ENCODE data around the gene PDE2A. TPM values are rescaled to one million over a fixed set of nuclear protein-coding genes. Genes with fewer than 3 reads are reported as not detected.

Gene PDE2A
- total RNA-seq, 1 experiment from 2014 or later, result 1.1 TPM

- BruUV-seq (replicated peaks), result no TSS peak
- CTCF ChIA-PET, result no interaction called here
- intact Hi-C loops (cut with micrococcal nuclease; ENCODE audit: unreplicated experiment), result no loop called here
- peaks cover 100% of the 10 kb centered on the region for H3K27me3 Mint-ChIP-seq (ENCODE audit: unreplicated experiment)
- H3K36me3 Mint-ChIP-seq (ENCODE audit: insufficient read depth, unreplicated experiment), result no peaks in the 10 kb centered on the region
- no peak overlapping the region for H3K27ac Mint-ChIP-seq (ENCODE audit: unreplicated experiment)
- peaks cover 9% of the 10 kb centered on the region for H3K4me1 Mint-ChIP-seq (ENCODE audit: low read depth, unreplicated experiment)
- H3K9me3 Mint-ChIP-seq (ENCODE audit: low read depth, unreplicated experiment), result no peaks in the 10 kb centered on the region
- DNase-seq, result no peak
- TF ChIP-seq CTCF (IDR thresholded peaks at IDR 0.05; ENCODE audit: unreplicated experiment), result no peak
- no peak overlapping the region for H3K4me3 Mint-ChIP-seq (ENCODE audit: low read depth, unreplicated experiment)
Measured at GRCh38 chr11:72604256-72604655, 70.0 kb downstream of the PDE2A start.

DNA sequence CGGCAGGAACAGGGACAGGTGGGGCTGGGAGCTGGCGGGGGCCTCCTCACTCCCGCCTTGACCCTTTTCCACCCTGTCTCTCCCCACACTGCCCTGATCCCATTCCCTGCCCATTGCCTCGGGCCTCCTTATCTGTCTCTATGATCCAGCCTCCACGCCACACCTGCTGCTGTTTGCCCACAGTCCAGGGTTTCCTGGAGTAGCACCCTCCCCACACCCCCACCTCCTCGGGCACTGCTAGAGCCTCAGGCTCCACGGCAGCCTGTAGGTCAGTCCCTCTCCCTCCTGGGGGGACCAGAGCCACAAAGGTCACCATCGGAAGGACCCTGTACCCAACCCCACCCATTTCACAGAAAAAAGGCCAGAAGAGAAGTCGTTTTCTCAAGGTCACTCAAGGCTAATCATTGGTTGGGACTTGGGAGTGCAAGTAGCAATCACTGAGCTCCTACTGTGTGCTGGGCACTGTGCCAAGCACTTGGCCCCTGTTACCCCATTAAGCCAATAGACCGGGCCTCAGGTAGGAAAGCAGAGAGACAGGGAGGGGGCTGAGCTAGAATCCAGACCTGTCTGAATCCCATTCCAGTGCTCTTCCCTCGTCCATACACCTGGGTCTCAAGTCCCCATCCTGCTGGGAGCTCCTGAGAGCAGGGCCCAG, 71.8 kb downstream of the PDE2A start:
- no peaks in the 10 kb centered on the region for H3K9me3 Mint-ChIP-seq (ENCODE audit: low read depth, unreplicated experiment)
- CTCF ChIA-PET, result interaction anchor here (0.6 to 1.0 kb wide), 2 partner anchors 14 to 475 kb away, joined by 3 to 4 read pairs; no protein-coding TSS in a partner anchor
- no TSS peak for BruUV-seq (replicated peaks)
- DNase-seq, result no peak
- peaks cover 13% of the 10 kb centered on the region for H3K4me1 Mint-ChIP-seq (ENCODE audit: low read depth, unreplicated experiment)
- no peak overlapping the region for H3K27ac Mint-ChIP-seq (ENCODE audit: unreplicated experiment)
- H3K36me3 Mint-ChIP-seq (ENCODE audit: insufficient read depth, unreplicated experiment), result no peaks in the 10 kb centered on the region
- H3K4me3 Mint-ChIP-seq (ENCODE audit: low read depth, unreplicated experiment), result no peak overlapping the region
- peaks cover 100% of the 10 kb centered on the region for H3K27me3 Mint-ChIP-seq (ENCODE audit: unreplicated experiment)
- TF ChIP-seq CTCF (IDR thresholded peaks at IDR 0.05; ENCODE audit: unreplicated experiment), result no peak
- intact Hi-C loops (cut with micrococcal nuclease; ENCODE audit: unreplicated experiment), result no loop called here

- no peaks in the 10 kb centered on the region for H3K36me3 Mint-ChIP-seq (ENCODE audit: insufficient read depth, unreplicated experiment)
- H3K9me3 Mint-ChIP-seq (ENCODE audit: low read depth, unreplicated experiment), result no peaks in the 10 kb centered on the region
- H3K27me3 Mint-ChIP-seq (ENCODE audit: unreplicated experiment), result peaks cover 100% of the 10 kb centered on the region
- intact Hi-C loops (cut with micrococcal nuclease; ENCODE audit: unreplicated experiment), result no loop called here
- no peak overlapping the region for H3K27ac Mint-ChIP-seq (ENCODE audit: unreplicated experiment)
- H3K4me3 Mint-ChIP-seq (ENCODE audit: low read depth, unreplicated experiment), result no peak overlapping the region
- TF ChIP-seq CTCF (IDR thresholded peaks at IDR 0.05; ENCODE audit: unreplicated experiment), result no peak
- BruUV-seq (replicated peaks), result no TSS peak
- CTCF ChIA-PET, result interaction anchor here (3.1 kb wide), 1 partner anchor 84 kb away, joined by 36 read pairs; no protein-coding TSS in a partner anchor
- DNase-seq, result no peak
- peaks cover 13% of the 10 kb centered on the region for H3K4me1 Mint-ChIP-seq (ENCODE audit: low read depth, unreplicated experiment)
Measured at GRCh38 chr11:72600557-72600956, 73.7 kb downstream of the PDE2A start.

- Mint-ChIP-seq H3K27me3 (ENCODE audit: unreplicated experiment) (peaks cover 100% of the 10 kb centered on the region), H3K9me3 (ENCODE audit: low read depth, unreplicated experiment) (no peaks in the 10 kb centered on the region), H3K4me3 (ENCODE audit: low read depth, unreplicated experiment) (no peak overlapping the region), H3K4me1 (ENCODE audit: low read depth, unreplicated experiment) (peaks cover 13% of the 10 kb centered on the region), H3K36me3 (ENCODE audit: insufficient read depth, unreplicated experiment) (no peaks in the 10 kb centered on the region), H3K27ac (ENCODE audit: unreplicated experiment) (no peak overlapping the region)
- intact Hi-C loops (cut with micrococcal nuclease; ENCODE audit: unreplicated experiment), result no loop called here
- DNase-seq, result no peak
- CTCF ChIA-PET, result interaction anchor here (1.0 to 3.1 kb wide), 8 partner anchors 9 to 128 kb away, joined by 3 to 36 read pairs (median 4); partner anchors contain the start of gene PDE2A
- BruUV-seq (replicated peaks), result no TSS peak
- no peak for TF ChIP-seq CTCF (IDR thresholded peaks at IDR 0.05; ENCODE audit: unreplicated experiment)
Measured at GRCh38 chr11:72599325-72600117, 74.7 kb downstream of the PDE2A start.

Data from Calu3 (cell line).